Effector CD4-positive, alpha-beta T cell (primary cell): ENCODE results near the gene WDR72.
"Not testable (repeated sequence)": the region's sequence is repeated elsewhere in the genome, so short reads cannot be mapped to it uniquely, and the experiment has no call there.

Experiments used
- DNase-seq: peaks from one replicate; pipeline ENCODE4 v3.0.0-alpha.2; 2020

Gene WDR72

DNA sequence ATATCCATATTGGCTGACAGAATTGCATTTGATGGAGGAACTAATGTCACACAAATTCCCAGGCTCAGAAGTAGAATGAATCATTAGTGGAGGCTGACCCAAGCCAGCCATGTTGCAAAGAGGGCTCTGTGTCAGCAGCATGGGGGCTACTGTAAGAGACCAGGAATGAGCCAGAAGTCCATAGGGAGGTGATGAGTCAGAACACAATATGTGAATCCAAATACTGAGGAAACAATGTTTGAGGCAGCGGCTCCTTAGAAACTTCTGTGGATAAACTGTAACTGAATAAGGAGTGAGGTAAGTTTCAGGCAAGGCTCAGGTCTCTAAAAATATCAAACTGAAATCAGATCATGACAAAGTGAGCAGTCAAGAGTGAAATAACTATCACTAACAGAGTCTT lies 170.7 kb downstream of the WDR72 start:
- DNase-seq = no peak

DNA sequence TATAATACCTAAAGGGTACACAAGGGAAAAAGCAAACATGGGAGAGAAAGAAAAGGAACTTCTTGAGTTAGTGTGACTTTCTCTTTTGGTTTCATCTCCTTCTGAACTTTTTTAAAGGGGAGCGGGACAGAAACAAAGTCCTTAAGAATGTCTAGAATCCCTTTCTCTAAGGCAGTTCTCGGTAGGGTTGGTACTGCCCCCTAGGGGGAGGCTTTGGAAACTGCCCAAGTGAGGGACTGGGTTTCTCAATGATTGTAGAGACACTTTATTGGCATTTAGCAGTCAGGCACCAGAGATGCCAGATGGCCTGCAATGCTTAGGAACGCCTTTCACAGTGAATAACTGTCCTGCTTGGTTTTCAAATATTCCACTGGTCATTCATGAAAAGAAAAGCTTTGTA lies 172.7 kb downstream of the WDR72 start:
- DNase-seq = no peak

DNA sequence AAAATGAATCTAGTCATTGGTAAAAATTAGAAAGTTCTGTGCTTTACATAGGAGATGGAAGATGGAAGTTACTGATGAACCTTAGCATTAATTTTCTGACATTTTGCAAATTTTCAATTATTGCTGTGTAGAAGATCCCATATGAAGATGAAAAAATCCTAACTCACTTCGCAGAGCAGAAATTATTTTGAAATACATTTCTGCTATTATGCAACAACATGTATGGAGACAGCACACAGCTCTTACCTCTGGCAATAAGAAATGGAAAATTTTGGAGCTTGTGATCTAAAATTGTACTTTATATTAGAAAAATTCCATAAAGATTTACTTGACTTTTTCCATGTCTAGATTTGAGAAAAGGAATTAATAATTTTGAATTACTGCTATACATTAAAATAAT lies 177.9 kb downstream of the WDR72 start:
- DNase-seq = no peak

DNA sequence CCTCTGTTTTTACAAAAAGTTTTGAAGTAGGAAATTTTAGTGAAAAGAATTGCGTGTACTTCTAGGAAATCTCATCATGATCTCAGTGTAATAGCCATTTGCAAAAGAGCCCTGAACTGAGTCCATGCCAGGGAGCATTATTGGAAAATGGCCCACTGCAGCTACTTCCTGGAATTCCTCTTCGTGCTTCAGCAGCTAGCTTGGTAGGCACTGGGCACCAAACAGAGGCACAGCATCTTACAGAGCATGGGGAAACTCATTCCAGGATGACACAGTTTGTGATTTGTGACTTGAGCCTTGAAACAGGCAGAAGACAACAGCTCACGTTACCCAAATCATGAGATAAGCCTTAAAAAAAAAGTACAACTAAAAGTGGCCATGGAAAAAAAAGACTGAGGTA lies 179.1 kb downstream of the WDR72 start:
- DNase-seq = no peak

DNA sequence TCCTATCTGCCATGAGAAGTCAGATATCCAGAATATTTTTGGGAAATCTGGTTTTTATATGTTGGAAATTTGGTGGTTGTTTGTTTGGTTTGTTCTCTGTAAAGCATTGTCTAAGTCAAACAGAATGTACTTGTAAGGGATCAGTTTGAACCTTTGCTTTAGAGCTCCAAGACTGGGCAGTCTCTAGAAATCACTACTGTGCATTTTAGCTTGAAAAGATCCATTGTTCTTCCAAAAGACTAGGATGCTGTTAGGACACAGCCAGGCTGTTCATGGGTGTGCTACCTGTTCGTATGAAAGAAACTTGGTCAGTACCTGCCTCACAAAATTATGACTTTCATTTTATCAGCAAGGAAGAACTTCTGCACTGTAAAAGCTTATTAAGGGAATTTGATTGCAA lies 182.6 kb downstream of the WDR72 start:
- no peak for DNase-seq

DNA sequence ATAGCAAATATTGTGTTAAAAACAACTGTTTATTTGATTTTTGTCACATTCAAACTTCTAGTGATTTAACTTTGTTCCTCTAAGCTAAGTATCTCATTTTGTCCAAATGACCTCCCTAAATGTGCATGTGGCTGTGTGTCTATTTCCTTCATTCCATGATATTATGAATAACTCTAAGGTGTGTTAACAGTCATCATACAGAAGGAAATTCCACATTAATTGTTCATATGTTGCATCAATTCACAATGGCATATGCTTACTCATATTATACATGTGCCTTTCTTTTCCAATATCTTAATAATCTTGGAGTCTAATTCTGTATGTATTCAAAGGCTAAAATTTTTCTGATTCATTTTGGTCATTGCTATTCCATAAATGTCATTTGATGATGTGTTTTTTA lies 186.4 kb downstream of the WDR72 start:
- DNase-seq = no peak

DNA sequence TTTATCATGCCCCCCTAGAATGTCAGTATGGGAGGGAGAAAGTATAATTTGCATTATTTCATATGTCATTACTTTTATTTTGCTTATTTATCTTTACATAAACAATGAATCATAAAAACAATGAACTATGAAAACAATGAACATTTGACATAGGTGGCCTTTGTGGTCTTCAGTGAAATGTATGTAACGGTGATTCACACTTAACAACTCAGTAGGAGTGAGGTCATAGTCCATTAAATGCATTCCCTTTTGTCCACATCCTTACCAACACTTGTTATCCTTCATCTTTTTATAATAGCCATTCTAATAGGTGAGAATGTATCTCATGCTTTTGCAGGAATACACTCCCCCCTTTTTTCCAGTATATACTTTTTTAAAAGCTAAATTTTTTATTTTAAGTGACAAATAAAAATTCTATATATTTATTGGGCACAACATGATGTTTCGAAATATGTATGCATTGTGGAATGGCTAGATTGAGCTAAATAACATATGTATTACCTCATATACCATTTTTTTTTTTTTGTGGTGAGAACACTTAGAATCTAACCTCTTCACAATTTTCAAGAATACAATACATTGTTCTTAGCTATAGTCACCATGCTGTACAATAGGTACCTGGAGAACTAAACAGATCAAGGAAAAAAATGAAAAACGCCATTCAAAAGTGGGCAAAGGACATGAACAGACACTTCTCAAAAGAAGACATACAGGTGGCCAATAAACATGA lies 189.5 kb downstream of the WDR72 start:
- no peak for DNase-seq

DNA sequence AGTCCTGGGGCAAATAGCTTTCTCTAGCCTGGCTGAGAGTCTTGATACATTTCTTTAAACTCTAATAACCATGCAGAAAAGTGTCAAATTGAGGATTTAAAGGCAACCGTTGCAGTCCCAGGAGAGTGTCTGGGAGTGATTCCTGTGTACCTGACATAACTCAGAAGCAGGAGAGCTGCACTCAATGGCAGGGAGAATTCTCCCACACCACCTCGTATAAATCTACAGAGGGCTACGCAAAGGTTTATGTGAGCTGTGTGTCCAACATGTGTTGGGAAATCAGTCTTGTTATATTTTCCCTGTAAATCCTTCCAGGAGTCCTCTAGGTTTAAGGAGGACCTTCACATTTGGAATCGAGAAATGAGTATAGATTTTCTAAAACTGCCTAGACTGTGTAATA lies 192.6 kb downstream of the WDR72 start:
- DNase-seq = no peak

DNA sequence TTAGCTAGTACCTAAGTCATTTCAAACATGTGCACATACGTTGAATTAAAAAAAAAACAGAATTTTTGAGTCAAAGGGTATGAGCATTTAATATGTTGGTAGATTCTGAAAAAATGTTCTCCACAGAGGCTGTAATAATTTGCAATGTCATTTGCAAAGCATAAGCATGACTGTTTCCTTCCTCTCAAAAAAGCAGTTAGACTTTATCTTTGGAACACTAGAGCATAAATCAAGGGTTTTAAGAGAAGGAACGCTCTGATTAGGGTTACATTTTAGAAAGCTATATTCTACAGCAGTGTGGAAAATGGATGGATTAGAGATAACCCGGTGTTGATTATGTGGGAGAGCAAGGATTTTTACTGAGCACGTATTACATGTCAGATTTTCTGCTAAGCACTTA lies 193.7 kb downstream of the WDR72 start:
- no peak for DNase-seq

DNA sequence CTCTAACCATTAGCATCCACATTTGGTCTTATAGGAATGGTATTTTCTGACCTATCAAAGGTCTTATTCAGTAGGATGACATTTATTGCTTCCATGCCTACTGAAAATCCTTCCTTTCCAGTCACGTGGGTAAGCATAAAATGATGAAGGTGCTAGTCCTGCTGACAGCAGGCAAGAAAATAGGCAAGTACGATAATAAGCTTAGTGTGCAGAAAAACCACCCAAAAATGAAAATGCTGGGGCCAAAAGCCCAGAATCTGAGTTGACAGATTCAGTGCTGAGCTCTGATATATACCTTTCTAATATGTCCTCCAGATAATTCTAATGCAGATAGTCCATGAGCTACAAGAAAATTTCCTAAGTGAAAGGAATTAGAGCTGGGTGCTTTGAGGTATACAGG lies 194.8 kb downstream of the WDR72 start:
- no peak for DNase-seq

DNA sequence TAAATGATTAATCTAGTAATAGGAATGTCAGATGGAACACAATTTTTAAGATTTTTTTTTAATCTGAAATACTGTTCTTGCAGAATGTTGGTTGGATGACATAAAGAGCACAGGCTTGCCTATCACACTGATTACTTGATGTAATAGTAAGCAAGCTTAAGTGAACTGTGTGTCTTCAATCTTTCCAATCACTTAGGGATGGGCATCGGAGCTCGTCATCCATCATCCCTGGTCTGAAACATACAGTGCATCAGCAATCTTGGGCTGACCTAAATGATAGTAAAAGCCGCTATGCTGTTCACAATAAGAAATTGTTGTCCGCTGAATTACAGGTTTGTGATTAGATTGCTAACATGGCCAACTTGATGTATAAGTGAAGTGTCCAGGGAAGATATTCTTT lies 195.8 kb downstream of the WDR72 start:
- no peak for DNase-seq

DNA sequence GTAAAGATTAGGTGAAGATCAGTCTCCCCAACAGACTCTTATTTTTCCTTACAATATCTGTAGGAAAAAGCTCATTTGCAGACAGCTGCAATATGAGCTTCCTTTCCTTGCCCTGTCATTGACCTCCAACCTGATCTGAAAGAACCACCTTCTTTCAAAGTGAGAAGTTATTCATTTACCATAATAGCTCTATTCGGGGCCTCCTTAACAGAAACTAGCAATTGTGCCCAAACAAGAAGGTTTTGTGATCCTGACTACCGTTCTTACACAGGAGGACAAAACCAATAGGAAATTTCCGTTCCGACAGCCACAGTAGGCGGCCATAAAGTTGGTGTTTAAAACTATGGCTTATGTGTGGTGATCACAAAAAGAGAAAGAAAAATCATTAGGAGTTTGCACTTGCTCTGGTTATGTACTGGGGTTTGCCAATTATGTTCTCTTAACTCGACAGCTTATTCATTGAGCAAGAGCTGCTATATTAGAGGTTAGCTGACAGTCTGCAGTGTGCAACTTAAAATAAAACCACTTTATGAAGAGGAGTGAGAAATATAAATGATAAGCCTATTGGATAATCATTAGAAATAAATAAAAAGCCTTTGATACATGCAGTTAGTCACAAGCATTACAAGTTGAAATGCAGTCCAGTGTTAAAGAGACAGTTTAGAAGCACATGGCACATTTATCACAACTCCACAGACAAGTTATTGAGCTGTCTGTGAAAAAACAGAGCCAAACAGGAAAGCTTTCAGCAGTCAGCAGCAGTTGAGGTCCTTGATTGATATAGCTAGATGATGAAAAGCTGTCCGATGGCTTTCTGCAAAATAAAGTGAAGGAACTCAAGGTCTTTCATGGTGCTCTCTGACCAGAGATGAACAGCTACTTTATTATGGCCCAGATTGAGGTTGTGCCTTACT lies 199.8 kb downstream of the WDR72 start:
- no peak for DNase-seq

DNA sequence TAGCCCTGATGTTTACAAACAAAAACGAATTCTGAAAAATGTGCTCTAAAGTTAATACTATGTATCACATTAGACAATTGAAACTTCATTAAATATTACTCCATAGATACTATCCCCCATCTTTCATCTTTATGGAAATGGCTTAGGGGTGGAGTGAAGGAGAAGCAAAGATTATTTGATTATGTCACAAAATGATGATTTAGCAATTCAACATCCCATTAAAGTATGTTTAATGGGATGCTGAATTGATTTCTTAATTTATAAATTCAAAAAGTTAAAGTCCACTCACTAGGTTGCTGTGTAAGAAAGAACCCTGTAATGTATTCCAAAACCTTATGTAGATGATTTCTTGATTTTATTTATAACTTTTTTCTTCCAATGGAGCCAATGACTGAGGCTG lies 201.1 kb downstream of the WDR72 start:
- no peak for DNase-seq

DNA sequence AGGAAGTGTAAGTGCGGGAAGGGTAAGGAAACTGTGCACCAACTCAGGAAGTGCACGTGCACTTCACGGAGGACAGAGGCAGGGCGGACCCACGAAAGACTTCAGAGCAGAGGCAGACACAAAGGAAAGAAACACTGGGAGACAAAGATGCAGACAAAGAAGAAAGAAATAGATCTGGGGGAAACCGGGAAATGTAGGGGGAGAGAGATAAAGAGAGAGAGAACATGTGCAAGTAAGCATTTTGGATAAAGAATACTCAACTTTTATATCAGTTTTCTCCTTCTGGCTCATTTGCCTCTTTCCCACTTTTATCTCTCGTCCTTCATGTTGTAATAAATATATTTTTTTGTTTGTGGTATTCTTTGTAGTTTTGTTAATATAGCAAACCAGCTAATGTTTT lies 204.2 kb downstream of the WDR72 start:
- DNase-seq = no peak

DNA sequence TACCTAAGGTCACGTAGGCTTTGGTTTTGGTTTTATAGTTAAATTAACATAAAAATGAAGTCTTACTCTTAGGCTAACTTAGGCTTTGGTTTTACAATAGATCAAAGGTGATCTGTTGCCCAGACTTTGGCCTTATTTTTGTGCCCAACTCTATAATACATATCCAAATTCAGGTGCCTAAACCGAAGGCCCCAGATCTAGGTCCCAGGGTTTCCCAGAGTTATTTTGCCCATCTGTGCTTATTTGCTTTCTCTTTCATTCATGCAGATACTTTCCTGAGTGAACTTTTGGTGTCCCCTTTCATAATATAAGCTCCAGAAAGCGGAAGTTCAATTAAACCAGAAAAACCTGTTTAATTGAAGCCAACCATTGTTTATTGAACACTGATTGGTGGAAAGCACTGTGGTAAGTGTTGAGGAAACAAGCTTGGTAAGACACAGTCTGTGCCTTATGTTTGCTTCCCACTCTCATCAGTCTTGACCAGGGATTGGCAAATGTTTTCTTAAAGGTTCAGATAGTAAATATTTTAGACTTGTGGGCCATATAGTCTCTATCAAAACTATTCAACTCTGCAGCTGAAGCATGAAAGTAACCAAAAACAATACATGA lies 209.7 kb downstream of the WDR72 start:
- DNase-seq = no peak

DNA sequence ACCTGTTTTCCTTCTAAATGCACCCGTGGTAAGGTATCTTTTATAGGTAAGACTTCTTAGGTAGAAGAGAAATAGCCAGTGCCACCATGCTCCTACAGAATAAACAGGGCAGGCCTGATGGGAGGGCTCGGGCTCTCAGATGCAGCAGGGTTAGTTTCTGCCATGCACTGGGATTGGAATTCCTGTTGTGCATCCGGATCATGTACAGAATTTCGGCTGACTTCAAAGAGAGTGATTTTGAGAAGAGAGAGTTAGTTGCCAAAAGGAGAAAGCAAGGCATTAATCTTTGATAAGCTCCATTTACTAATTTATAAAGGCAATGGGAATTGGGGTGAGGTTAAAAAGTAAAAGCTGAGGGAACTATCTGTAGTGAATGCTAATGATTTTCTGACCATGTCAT lies 211.2 kb downstream of the WDR72 start:
- DNase-seq = no peak

DNA sequence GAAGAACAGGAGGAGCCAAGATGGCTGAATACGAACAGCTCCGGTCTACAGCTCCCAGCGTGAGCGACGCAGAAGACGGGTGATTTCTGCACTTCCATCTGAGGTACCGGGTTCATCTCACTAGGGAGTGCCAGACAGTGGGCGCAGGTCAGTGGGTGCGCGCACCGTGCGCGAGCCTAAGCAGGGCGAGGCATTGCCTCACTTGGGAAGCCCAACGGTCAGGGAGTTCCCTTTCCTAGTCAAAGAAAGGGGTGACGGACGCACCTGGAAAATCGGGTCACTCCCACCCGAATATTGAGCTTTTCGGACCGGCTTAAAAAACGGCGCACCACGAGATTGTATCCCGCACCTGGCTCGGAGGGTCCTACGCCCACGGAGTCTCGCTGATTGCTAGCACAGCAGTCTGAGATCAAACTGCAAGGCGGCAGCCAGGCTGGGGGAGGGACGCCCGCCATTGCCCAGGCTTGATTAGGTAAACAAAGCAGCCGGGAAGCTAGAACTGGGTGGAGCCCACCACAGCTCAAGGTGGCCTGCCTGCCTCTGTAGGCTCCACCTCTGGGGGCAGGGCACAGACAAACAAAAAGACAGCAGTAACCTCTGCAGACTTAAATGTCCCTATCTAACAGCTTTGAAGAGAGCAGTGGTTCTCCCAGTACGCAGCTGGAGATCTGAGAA lies 218.7 kb downstream of the WDR72 start:
- DNase-seq = not testable (repeated sequence)

DNA sequence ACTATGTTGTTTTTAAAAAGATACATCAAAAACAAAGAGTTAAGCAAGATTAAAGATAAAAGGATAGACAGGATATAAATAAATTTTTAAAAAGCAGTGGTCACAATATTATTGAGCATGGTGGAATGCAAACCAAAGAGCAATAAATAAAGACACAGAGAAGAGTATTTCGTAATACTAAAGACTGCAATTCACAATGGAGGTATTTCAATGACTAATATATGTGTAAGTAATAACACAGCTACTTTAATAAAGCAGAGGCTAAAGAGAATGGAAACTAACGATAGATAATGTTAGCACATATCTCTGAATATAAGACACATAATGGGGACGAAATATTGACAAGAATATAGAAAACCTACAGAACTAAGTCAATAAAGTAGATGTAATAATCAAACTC lies 219.6 kb downstream of the WDR72 start:
- no peak for DNase-seq

DNA sequence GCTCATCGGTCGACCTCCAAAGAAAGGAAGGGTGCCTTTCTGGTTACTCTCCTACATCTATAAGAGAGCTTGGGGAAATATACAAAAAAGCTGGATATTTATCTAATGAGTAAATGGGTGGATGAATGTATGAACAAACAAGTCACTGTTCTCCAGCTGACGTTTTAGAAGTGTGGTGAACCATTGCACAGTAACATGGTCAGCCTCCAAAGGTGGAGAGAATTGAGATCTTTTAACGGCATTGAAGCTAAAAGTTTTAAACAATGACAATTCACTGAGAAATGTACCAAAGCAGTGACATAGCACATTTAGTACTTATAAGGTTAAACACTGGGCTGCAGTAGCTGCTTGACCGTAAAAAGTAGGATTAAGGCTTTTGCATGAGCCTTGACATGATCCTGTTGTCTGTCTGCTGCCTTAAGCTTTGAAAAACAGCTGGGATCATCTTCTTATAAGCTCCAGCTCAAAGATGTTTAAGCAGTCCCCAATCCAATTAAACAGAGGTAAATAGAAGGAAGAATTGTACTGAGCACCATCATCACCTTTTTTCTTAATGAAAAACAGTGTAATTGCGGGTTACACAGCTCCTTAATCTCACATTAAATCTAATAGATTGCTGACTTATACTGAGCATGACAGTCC lies 222.9 kb downstream of the WDR72 start:
- DNase-seq = no peak

DNA sequence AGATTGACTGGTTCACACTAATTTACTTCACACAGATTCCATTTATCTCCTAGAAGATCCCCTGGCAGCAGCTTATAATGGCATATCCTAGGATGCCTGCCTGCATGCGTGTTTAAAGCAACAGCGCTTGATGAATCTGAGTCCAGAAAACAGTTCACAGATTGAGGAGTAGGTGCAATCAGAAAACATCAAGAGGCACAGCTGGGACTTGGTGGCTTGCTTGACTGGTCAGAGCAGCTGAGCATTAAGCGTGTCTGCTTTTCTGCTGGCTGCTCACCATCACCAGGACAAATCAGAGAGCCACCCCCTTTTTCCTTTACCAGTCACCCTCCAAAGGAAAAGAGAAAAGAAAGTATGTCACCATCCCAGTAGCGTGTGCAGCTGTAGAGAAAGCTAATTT lies 223.6 kb downstream of the WDR72 start:
- no peak for DNase-seq

DNA sequence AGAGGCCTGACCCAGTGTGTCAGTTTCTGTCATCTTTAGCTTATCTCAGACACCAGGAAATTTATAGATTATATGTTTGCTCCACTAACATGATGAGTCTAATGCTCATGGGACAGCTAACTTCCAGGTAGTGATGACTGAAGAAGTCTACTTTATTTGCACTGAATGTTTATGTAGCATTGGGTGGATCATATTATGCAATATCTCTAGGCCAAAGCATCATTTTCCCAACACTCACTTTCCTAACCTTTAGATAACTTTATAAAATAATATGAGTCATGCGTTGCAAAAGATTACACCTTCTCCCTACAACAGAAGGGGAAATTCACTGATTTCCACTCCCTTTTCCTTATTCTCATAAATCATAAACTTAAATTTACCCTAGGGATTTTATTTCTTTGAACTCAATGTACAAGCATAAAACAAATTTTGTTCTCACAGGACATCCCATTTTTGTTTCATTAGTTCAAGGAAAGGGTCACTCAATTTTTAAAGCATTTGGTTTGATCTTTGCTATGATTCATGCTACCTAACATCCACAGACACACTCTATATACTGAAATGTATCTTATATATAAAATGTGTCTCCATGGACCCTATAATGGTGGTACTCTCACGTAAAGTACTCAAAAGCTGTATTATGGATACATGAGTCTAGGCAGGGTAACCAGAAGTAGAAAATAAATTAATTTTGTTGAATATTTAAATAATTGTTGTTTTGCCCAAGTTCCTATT lies 225.2 kb downstream of the WDR72 start:
- no peak for DNase-seq

DNA sequence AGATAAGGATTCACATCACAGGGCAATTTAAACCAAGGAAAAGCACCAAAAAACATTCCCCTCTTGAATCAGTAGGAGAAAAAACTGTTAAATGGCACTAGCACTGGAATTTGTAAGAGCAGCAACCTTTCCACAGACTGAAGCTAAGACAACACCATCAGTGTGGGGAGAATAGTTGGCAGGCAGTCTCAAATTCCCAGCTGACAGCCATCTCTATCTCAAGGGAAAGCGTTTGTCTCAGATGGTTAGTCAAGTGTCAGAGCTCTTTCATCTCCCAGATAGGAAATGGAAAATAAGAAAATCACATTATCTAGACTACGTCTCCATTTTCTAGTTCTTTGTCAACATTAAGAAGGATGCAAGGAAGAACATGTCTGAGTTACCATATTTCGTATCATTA lies 228.7 kb downstream of the WDR72 start:
- DNase-seq = no peak
